ENCODE data around the gene UXT. TPM values are rescaled to one million over a fixed set of nuclear protein-coding genes. Genes with fewer than 3 reads are reported as not detected.

UXT gene
- polyA plus RNA-seq, 1 donor (not counting 4 experiments of a cell fraction or from before 2014, with no cell fraction given) = 87.4 TPM

GRCh38 chrX:47631676-47632075, 27.3 kb downstream of the UXT start:
- FAIRE-seq = no peak
- H3K4me1 ChIP-seq (ENCODE audit: control insufficient read depth, extremely low read depth, insufficient read depth, low read length) = no peaks in the 10 kb centered on the region
- no peak overlapping the region for H3K4me3 ChIP-seq (ENCODE audit: control insufficient read depth in 2 of 3, extremely low read depth in 1 of 3, insufficient read depth in 2 of 3, low read depth in 1 of 3, low read length in 3 of 3)
- dilution Hi-C loops (cut with MboI; ENCODE audit: extremely low pct_ligation_motif_present, low sequenced_read_pairs) = no loop called here
- TF ChIP-seq, protein P1, sequence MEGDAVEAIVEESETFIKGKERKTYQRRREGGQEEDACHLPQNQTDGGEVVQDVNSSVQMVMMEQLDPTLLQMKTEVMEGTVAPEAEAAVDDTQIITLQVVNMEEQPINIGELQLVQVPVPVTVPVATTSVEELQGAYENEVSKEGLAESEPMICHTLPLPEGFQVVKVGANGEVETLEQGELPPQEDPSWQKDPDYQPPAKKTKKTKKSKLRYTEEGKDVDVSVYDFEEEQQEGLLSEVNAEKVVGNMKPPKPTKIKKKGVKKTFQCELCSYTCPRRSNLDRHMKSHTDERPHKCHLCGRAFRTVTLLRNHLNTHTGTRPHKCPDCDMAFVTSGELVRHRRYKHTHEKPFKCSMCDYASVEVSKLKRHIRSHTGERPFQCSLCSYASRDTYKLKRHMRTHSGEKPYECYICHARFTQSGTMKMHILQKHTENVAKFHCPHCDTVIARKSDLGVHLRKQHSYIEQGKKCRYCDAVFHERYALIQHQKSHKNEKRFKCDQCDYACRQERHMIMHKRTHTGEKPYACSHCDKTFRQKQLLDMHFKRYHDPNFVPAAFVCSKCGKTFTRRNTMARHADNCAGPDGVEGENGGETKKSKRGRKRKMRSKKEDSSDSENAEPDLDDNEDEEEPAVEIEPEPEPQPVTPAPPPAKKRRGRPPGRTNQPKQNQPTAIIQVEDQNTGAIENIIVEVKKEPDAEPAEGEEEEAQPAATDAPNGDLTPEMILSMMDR (optimal IDR thresholded peaks at IDR 0.05 in 1 of 3, IDR thresholded peaks at IDR 0.05 in 1 of 3, conservative IDR thresholded peaks at IDR 0.05 in 1 of 3; ENCODE audit: extremely low read depth in 1 of 3, insufficient read depth in 2 of 3, low read length in 3 of 3) = no peak
- TF ChIP-seq EZH2 (IDR thresholded peaks at IDR 0.05; ENCODE audit: low read length) = no peak
- H2AFZ ChIP-seq (ENCODE audit: control insufficient read depth, low read length) = no peak overlapping the region
- no peaks in the 10 kb centered on the region for H3K9me1 ChIP-seq (ENCODE audit: control insufficient read depth, extremely low read depth, insufficient read depth, low read length)
- H3K36me3 ChIP-seq (ENCODE audit: control insufficient read depth in 2 of 2, extremely low read depth in 1 of 2, insufficient read depth in 2 of 2, low read length in 2 of 2) = peaks cover 0 to 5% of the 10 kb centered on the region in 2 experiments
- H3K9ac ChIP-seq (ENCODE audit: control insufficient read depth, extremely low read depth, insufficient read depth, low read length) = no peak overlapping the region
- DNase-seq (ENCODE audit: low read depth, low spot score) = no peak
- H3K27me3 ChIP-seq (ENCODE audit: control insufficient read depth, extremely low read depth, insufficient read depth, low read length) = no peaks in the 10 kb centered on the region
- no peaks in the 10 kb centered on the region for H4K20me1 ChIP-seq (ENCODE audit: control insufficient read depth, extremely low read depth, insufficient read depth, low read length)
- H3K9me3 ChIP-seq (ENCODE audit: control insufficient read depth, low read depth, low read length) = peaks cover 2% of the 10 kb centered on the region
- H3K27ac ChIP-seq (ENCODE audit: control insufficient read depth, insufficient read depth, low read length) = no peak overlapping the region
- no peak overlapping the region for H3K4me2 ChIP-seq (ENCODE audit: control insufficient read depth, extremely low read depth, insufficient read depth, low read depth, low read length)
- no peaks in the 10 kb centered on the region for H3K79me2 ChIP-seq (ENCODE audit: control insufficient read depth, insufficient read depth, low read length)

DNA sequence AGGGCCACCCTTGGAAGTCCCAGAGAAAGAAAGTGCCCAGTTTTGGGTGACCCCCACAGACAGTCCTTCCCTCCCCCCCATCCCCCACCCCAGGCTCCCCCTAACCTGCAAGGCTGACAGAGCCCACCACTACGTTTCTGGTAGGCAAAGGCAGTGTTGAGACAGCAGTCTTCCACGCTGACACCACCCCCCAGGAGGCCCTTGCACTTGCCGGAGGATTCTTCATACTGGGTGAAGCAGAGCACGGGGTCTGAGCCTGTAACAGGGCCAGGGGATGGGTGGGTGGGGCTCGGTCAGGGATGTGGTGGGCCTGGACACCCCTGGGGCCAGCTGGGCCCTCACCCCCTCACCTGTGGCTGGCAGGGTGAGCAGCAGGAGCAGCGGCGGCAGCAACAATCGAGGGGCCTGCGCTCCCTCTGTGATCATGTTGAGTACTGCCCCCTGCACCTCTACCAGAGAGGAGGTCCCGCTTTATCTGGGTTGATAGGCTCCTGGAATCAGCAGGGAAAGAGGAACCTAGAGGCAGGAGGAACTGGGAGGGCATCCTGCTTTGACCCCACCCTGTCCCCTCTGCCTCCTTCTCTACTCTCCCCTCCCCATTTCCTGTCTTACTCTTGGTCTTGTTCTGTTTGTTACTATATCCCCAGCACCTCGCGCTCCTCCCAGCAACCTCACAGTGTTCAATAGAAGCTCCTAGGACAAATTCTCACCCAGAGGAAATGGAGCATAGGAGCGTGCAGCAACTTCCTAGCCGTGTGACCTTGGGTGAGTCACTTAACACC, 29.4 kb downstream of the UXT start, which contains the start of gene CFP:
TSS of gene CFP (minus strand) at position 512 of the 782 bp plus-strand sequence. CDS start at position 426, 86 bp downstream.
- H3K9me1 ChIP-seq (ENCODE audit: control insufficient read depth, extremely low read depth, insufficient read depth, low read length) = no peaks in the 10 kb centered on the region
- TF ChIP-seq EZH2 (IDR thresholded peaks at IDR 0.05; ENCODE audit: low read length) = no peak
- dilution Hi-C loops (cut with MboI; ENCODE audit: extremely low pct_ligation_motif_present, low sequenced_read_pairs) = no loop called here
- peaks cover 2% of the 10 kb centered on the region for H3K9me3 ChIP-seq (ENCODE audit: control insufficient read depth, low read depth, low read length)
- FAIRE-seq (no peak), DNase-seq (ENCODE audit: low read depth, low spot score) (no peak)
- no peak within 1 kb of the TSS for H3K4me3 ChIP-seq (ENCODE audit: control insufficient read depth in 2 of 3, extremely low read depth in 1 of 3, insufficient read depth in 2 of 3, low read depth in 1 of 3, low read length in 3 of 3)
- H3K27me3 ChIP-seq (ENCODE audit: control insufficient read depth, extremely low read depth, insufficient read depth, low read length) = no peaks in the 10 kb centered on the region
- H3K4me1 ChIP-seq (ENCODE audit: control insufficient read depth, extremely low read depth, insufficient read depth, low read length) = no peaks in the 10 kb centered on the region
- no peak within 1 kb of the TSS for H3K9ac ChIP-seq (ENCODE audit: control insufficient read depth, extremely low read depth, insufficient read depth, low read length)
- H3K27ac ChIP-seq (ENCODE audit: control insufficient read depth, insufficient read depth, low read length) = no peak within 1 kb of the TSS
- no peaks in the 10 kb centered on the region for H4K20me1 ChIP-seq (ENCODE audit: control insufficient read depth, extremely low read depth, insufficient read depth, low read length)
- H3K4me2 ChIP-seq (ENCODE audit: control insufficient read depth, extremely low read depth, insufficient read depth, low read depth, low read length) = no peak within 1 kb of the TSS
- peaks cover 0 to 3% of the 10 kb centered on the region in 2 experiments for H3K36me3 ChIP-seq (ENCODE audit: control insufficient read depth in 2 of 2, extremely low read depth in 1 of 2, insufficient read depth in 2 of 2, low read length in 2 of 2)
- H3K79me2 ChIP-seq (ENCODE audit: control insufficient read depth, insufficient read depth, low read length) = no peaks in the 10 kb centered on the region
- no peak within 1 kb of the TSS for H2AFZ ChIP-seq (ENCODE audit: control insufficient read depth, low read length)
